IPS-20b (cell line): ENCODE results near the gene MIA2.
"Not testable (repeated sequence)": the region's sequence is repeated elsewhere in the genome, so short reads cannot be mapped to it uniquely, and the experiment has no call there.

Experiments used
- H3K27ac ChIP-seq: one replicate; pipeline ENCODE4 v1.5.1; 2013; ENCODE audit warnings: low read length
- H3K27me3 ChIP-seq: 2 replicates; pipeline ENCODE4 v1.6.1; 2013; ENCODE audit warnings: mild to moderate bottlenecking, low read length, inconsistent platforms; ENCODE audit not compliant: insufficient read depth
- H3K36me3 ChIP-seq: 2 replicates; pipeline ENCODE4 v1.6.1; 2013; ENCODE audit warnings: low read depth, mild to moderate bottlenecking, inconsistent platforms, low read length, moderate library complexity; ENCODE audit not compliant: insufficient read depth
- H3K4me1 ChIP-seq: 2 replicates; pipeline ENCODE4 v1.6.1; 2013; ENCODE audit warnings: mild to moderate bottlenecking, control low read depth, inconsistent platforms, low read length, moderate library complexity; ENCODE audit not compliant: insufficient read depth
- H3K4me3 ChIP-seq: 2 replicates; pipeline ENCODE4 v1.5.1; 2013; ENCODE audit warnings: mild to moderate bottlenecking, low read length, inconsistent platforms
- H3K9ac ChIP-seq: 2 replicates; pipeline ENCODE4 v1.6.1; 2013; ENCODE audit warnings: low read depth, mild to moderate bottlenecking, inconsistent platforms, low read length, moderate library complexity
- H3K9me3 ChIP-seq: 2 replicates; pipeline ENCODE4 v1.6.1; 2013; ENCODE audit warnings: mild to moderate bottlenecking, low read depth, low read length, inconsistent platforms; ENCODE audit not compliant: insufficient read depth

MIA2 gene

DNA sequence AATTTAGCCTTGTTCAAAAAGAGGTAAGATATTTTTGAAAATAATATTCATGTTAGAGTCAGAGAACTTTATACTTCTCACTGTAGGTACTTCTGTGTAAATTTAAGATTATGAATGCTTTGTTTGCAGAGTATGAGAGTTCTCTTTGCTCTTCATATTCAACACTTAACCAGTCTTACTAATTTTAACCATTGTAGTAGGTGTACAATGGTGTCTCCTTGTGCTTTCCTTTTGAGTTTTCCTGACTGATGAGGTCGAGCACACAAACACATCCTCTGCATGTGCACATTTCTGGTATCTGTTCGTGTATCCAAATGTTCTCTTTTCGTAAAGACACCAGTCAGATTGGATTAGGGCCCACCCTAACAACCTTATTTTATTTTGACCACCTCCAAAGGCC is 45.8 kb downstream of the MIA2 start:
- H3K27me3 ChIP-seq = no peaks in the 10 kb centered on the region
- H3K9ac ChIP-seq = no peak overlapping the region
- no peaks in the 10 kb centered on the region; the same call in 1 of the 2 replicates for H3K4me1 ChIP-seq
- H3K9me3 ChIP-seq = no peaks in the 10 kb centered on the region; the same call in 1 of the 2 replicates
- no peak overlapping the region for H3K27ac ChIP-seq
- H3K4me3 ChIP-seq = no peak overlapping the region
- peaks cover 18% of the 10 kb centered on the region; the same call in 1 of the 2 replicates for H3K36me3 ChIP-seq

DNA sequence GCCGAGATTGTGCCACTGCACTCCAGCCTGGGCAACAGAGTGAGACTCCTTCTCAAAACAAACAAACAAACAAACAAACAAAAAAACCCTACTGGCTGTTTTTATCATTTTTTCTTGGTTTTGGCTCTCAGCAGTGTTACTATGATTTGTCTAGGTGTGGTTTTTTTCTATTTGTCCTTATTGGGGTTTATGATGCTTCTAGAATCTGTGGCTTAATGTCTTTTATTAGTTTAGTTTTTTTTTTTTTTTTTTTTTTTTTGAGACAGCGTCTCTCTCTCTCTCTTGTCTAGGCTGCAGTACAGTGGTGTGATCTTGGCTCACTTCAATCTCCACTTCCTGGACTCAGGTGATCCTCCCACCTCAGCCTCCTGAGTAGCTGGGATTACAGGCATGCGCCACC is 47.0 kb downstream of the MIA2 start:
- H3K36me3 ChIP-seq = peaks cover 18% of the 10 kb centered on the region; the same call in 1 of the 2 replicates
- not testable (repeated sequence) for H3K27ac ChIP-seq, H3K4me1 ChIP-seq, H3K9ac ChIP-seq, H3K4me3 ChIP-seq, H3K27me3 ChIP-seq, H3K9me3 ChIP-seq

DNA sequence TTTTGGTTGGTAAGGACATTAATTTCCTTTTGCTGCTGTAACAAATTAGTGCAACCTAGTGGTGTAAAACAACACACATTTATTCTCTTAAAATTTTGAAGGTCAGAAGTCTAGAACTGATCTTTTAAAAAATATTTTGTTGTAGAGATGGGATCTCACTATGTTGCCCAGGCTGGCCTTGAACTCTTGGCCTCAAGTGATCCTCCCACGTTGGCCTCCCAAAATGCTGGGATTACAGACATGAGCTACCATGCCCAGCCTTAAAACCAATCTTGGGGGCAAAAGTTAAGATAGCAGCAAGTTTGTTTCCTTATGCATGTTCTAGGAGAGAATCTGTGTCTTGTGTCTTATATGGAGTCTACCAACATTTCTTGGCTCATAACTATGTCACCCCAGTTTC is 55.8 kb downstream of the MIA2 start:
- Histone ChIP-seq H3K9ac (no peak overlapping the region), H3K36me3 (peaks cover 1% of the 10 kb centered on the region; the same call in 1 of the 2 replicates), H3K27ac (no peak overlapping the region), H3K9me3 (peaks cover 6% of the 10 kb centered on the region; the same call in 1 of the 2 replicates), H3K4me1 (no peaks in the 10 kb centered on the region), H3K4me3 (no peak overlapping the region), H3K27me3 (no peaks in the 10 kb centered on the region)

DNA sequence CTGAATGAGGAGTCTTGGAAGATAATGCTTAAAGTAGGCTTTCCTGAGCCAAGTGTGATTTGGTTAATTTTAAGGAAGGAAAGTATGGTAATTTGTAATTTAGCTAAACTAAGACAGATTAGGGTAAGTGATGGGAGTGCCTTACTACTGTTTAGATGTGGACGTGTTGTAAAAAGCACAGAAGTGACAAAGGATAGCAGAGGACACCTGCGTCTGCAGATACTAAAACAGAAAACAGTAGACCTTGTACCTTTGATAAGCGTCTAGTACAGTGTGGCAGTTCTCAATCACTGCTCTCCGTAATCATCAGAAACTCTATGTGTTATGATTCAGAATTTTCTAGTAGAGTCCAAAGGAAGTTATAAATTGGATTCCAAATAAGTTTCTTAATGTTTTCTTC is 58.0 kb downstream of the MIA2 start:
- Histone ChIP-seq H3K27ac (no peak overlapping the region), H3K9ac (no peak overlapping the region), H3K36me3 (peaks cover 18% of the 10 kb centered on the region), H3K27me3 (no peaks in the 10 kb centered on the region), H3K4me3 (no peak overlapping the region), H3K9me3 (no peaks in the 10 kb centered on the region), H3K4me1 (no peaks in the 10 kb centered on the region)

DNA sequence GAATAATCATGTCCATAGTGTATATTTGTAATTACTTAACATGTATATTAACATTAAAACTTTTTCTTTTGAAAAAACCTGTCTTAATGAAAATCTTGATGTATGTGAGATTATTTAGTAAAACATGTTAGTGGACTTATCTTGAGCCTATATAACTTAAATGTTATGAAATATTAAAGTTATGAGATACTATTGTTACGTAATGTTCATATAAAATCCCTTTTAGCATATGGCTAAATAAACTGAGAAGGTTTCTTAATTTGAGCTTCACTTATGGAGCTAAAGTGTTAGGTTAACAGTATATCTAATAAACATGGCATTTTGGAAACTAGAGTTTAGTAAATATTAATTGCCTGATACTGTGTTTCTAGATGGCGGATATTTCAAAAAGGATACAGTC is 59.9 kb downstream of the MIA2 start:
- Histone ChIP-seq H3K9me3 (no peaks in the 10 kb centered on the region), H3K27me3 (no peaks in the 10 kb centered on the region), H3K4me3 (no peak overlapping the region), H3K27ac (no peak overlapping the region), H3K4me1 (no peaks in the 10 kb centered on the region), H3K9ac (no peak overlapping the region), H3K36me3 (peaks cover 18% of the 10 kb centered on the region)

DNA sequence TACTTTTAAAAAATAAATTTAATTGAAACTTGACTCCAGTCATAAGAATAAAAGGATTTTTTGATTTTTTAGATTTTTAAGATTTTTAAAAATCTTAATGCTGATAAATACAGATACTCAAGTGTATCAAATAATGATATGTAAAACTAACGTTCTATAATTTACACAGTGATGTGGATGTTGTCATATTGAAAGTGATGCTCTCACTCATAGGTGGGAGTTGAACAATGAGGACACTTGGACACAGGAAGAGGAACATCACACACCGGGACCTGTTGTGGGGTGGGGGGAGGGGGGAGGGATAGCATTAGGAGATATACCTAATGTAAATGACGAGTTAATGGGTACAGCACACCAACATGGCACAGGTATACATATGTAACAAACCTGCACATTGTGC is 66.7 kb downstream of the MIA2 start:
- not testable (repeated sequence) for H3K9me3 ChIP-seq, H3K27me3 ChIP-seq, H3K4me1 ChIP-seq, H3K4me3 ChIP-seq, H3K27ac ChIP-seq, H3K9ac ChIP-seq
- peaks cover 18% of the 10 kb centered on the region for H3K36me3 ChIP-seq

DNA sequence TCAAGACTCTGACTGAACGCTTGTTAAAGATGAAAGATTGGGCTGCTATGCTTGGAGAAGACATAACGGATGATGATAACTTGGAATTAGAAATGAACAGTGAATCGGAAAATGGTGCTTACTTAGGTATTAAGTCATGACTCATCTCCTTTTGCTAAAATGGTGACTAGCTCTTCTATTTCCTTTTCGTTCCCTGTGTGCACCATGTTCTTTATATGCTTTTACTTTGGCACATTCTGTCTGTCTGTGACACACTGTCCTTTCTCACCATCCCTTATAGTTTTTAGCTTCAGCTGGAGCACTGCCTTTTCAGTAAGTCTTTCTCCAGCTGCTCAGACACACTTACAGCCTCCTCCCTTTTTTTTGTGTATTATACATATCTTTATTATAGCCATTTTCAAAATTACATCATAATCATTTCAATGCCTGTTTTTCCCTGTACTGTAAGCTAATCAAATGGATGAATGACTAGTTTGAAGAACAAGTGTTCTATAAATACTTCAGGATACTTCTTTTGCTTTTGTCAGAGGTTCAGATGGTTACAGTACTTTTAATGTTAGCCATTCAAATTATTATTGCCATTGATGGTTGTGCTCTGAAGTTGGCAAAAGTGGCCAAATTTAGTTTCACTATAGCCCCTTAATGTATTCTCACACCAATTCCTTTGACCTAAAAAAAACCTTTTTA is 68.6 kb downstream of the MIA2 start:
- no peaks in the 10 kb centered on the region for H3K27me3 ChIP-seq
- H3K4me1 ChIP-seq = no peaks in the 10 kb centered on the region
- H3K9ac ChIP-seq = no peak overlapping the region
- no peaks in the 10 kb centered on the region for H3K9me3 ChIP-seq
- peaks cover 9% of the 10 kb centered on the region for H3K36me3 ChIP-seq
- no peak overlapping the region for H3K4me3 ChIP-seq
- H3K27ac ChIP-seq = no peak overlapping the region

DNA sequence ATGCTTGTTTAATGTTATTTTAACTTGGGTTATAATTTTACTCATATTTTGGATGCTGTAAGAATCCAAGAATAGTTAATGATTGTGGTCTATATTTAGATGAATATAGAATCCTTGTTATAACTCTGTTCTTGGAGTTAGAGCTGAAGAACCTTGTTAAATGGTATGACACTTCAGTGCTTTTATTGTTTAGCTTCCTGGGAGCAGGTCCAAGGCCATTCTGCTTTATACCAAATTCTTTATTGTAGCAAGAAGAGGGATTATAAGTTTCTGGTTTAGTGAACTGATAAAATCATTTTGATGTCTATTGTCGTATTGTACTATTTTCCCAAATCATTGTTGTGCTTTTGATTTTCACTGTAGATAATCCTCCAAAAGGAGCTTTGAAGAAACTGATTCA is 69.4 kb downstream of the MIA2 start:
- Histone ChIP-seq H3K9ac (no peak overlapping the region), H3K27me3 (no peaks in the 10 kb centered on the region), H3K4me3 (no peak overlapping the region), H3K27ac (no peak overlapping the region), H3K4me1 (no peaks in the 10 kb centered on the region), H3K9me3 (no peaks in the 10 kb centered on the region), H3K36me3 (peaks cover 9% of the 10 kb centered on the region)

DNA sequence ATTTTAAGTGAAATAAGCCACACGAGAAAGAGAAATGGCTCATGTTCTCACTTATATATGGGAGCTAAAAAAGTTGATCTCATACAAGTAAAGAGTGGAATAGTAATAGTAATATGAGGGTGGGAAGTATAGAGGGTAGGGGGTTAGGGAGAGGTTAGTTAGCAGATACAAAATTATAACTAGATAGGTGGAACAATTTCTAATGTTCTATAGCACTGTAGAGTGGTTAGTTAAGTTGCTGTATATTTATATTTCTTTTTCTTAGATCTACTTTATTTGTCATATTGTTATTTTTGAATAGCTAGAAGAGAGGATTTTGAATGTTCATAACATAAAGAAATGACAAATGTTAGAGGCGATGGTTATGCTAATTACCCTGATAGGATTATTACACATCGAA is 74.1 kb downstream of the MIA2 start:
- Histone ChIP-seq H3K9me3 (no peaks in the 10 kb centered on the region), H3K4me3 (no peak overlapping the region), H3K36me3 (peaks cover 3% of the 10 kb centered on the region; the same call in 1 of the 2 replicates), H3K9ac (no peak overlapping the region), H3K27me3 (no peaks in the 10 kb centered on the region), H3K27ac (no peak overlapping the region), H3K4me1 (no peaks in the 10 kb centered on the region)

DNA sequence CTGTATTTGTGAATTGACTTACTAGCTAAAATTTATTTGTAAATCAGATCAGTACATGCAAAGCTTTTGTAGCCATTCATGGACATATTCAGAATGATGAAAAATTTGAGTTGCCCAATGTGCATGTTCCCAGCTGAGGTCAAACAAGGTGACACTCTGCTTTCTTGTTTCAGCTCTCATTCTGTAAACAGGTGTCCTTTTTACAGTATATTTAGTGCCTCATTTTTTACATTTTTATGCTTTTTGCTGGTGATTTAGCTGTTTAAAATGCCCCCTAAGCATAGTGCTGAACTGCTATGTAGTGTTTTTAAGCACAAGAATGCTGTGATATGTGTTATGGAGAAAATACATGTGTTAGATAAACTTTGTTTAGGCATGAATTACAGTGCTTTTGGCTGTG is 76.3 kb downstream of the MIA2 start:
- Histone ChIP-seq H3K27me3 (no peaks in the 10 kb centered on the region), H3K9me3 (no peaks in the 10 kb centered on the region), H3K4me3 (no peak overlapping the region), H3K9ac (no peak overlapping the region), H3K36me3 (no peaks in the 10 kb centered on the region), H3K4me1 (no peaks in the 10 kb centered on the region), H3K27ac (no peak overlapping the region)

DNA sequence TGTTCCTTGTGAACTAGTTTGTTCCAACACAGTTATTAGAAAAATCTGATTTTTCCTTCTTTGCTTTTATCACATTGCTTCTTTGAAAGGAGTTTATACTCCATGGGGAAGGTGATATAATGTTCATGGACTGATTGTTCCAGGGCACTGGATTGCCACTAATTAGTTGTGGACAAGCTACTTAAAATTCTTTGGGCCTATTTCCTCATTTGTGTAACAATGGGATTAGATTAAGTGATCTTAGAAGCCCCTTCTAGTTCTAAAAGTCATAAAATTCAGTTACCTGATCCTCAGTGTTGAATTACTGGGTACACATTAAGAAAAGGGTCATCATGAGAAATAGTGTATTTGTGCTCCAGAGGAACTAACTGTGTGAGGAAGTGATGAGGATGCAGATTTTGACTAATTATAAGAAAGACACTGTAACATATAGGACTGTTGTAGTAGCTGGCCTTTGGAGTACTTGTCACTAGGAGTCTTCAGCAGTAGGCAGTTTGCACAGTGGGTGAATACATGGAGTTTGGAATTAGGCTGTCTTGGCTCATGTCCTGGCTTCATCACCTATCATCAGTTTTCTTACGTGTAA is 82.2 kb downstream of the MIA2 start:
- Histone ChIP-seq H3K4me3 (no peak overlapping the region), H3K27me3 (no peaks in the 10 kb centered on the region), H3K9me3 (no peaks in the 10 kb centered on the region), H3K36me3 (peaks cover 17% of the 10 kb centered on the region; the same call in 1 of the 2 replicates), H3K27ac (no peak overlapping the region), H3K9ac (no peak overlapping the region), H3K4me1 (no peaks in the 10 kb centered on the region)

DNA sequence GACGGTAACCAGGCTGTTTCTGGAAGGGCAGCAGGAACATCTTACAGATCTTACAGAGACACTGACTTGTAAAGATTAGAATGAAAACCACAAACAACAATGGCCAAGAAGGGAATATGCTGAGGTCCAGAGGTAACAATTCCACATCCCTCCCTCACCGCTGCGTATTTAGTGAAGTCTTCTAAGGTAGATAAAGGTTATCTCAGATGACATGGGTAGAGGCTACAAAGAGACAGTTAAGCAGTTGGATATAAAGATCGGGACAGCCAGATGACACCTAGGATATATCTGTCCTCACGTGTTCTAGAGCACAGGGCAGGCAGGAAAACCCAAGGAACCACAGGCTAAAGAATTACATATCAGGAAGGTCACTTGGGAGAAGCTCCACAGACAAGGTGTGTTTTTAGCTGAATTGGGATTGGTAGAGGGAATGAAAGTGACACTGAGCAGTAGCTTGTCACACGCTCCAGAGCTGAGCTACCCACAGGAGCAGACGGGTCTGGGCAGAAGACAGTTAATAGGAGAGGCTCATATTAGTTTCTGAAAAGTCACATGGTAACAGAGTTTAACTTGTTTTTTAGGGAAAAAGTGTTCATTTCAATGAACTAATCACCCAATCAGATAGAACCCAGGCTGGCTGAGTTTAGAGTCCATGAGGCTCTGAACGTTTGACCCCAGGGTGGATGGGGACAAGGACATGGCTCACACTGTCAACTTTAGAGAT is 83.3 kb downstream of the MIA2 start:
- no peaks in the 10 kb centered on the region for H3K9me3 ChIP-seq
- peaks cover 17% of the 10 kb centered on the region; the same call in 1 of the 2 replicates for H3K36me3 ChIP-seq
- no peak overlapping the region for H3K27ac ChIP-seq
- no peak overlapping the region for H3K9ac ChIP-seq
- H3K27me3 ChIP-seq = no peaks in the 10 kb centered on the region
- H3K4me1 ChIP-seq = no peaks in the 10 kb centered on the region
- H3K4me3 ChIP-seq = no peak overlapping the region
